ENCODE results near the gene KCNK2. TPM values are rescaled to one million over a fixed set of nuclear protein-coding genes. Genes with fewer than 3 reads are reported as not detected.

Gene KCNK2
- total and polyA plus RNA-seq, 2 experiments from 2014 or later, result 0.07 to 0.24 TPM

- H3K27ac Mint-ChIP-seq, result no peak overlapping the region
- no peak overlapping the region for H3K4me3 Mint-ChIP-seq
- Histone ChIP-seq H3K9me2 (ENCODE audit: insufficient read depth) (no peaks in the 10 kb centered on the region), H3K4me1 (ENCODE audit: insufficient read depth) (no peaks in the 10 kb centered on the region), H3K79me2 (replicated peaks; ENCODE audit: insufficient read depth) (no peaks in the 10 kb centered on the region), H3K4me3 (no peak overlapping the region), H2AFZ (no peak overlapping the region), H3F3A (replicated peaks; ENCODE audit: low read depth) (no peaks in the 10 kb centered on the region), H3K27me3 (ENCODE audit: insufficient read depth) (no peaks in the 10 kb centered on the region), H3K27ac (ENCODE audit: low read depth) (no peak overlapping the region), H4K20me1 (replicated peaks; ENCODE audit: insufficient read depth) (no peaks in the 10 kb centered on the region; the same call in none of the 2 replicates), H3K36me3 (ENCODE audit: insufficient read depth) (no peaks in the 10 kb centered on the region), H3K4me2 (no peak overlapping the region)
- no peaks in the 10 kb centered on the region for H3K9me3 Mint-ChIP-seq
- H3K27me3 Mint-ChIP-seq (ENCODE audit: insufficient read depth, low read depth, poor library complexity), result no peaks in the 10 kb centered on the region
- H3K36me3 Mint-ChIP-seq (ENCODE audit: low read depth), result no peaks in the 10 kb centered on the region
- DNase-seq (ENCODE audit: low spot score) (no peak), ATAC-seq (no peak)
- H3K4me1 Mint-ChIP-seq, result no peaks in the 10 kb centered on the region
- TF ChIP-seq, protein P1, sequence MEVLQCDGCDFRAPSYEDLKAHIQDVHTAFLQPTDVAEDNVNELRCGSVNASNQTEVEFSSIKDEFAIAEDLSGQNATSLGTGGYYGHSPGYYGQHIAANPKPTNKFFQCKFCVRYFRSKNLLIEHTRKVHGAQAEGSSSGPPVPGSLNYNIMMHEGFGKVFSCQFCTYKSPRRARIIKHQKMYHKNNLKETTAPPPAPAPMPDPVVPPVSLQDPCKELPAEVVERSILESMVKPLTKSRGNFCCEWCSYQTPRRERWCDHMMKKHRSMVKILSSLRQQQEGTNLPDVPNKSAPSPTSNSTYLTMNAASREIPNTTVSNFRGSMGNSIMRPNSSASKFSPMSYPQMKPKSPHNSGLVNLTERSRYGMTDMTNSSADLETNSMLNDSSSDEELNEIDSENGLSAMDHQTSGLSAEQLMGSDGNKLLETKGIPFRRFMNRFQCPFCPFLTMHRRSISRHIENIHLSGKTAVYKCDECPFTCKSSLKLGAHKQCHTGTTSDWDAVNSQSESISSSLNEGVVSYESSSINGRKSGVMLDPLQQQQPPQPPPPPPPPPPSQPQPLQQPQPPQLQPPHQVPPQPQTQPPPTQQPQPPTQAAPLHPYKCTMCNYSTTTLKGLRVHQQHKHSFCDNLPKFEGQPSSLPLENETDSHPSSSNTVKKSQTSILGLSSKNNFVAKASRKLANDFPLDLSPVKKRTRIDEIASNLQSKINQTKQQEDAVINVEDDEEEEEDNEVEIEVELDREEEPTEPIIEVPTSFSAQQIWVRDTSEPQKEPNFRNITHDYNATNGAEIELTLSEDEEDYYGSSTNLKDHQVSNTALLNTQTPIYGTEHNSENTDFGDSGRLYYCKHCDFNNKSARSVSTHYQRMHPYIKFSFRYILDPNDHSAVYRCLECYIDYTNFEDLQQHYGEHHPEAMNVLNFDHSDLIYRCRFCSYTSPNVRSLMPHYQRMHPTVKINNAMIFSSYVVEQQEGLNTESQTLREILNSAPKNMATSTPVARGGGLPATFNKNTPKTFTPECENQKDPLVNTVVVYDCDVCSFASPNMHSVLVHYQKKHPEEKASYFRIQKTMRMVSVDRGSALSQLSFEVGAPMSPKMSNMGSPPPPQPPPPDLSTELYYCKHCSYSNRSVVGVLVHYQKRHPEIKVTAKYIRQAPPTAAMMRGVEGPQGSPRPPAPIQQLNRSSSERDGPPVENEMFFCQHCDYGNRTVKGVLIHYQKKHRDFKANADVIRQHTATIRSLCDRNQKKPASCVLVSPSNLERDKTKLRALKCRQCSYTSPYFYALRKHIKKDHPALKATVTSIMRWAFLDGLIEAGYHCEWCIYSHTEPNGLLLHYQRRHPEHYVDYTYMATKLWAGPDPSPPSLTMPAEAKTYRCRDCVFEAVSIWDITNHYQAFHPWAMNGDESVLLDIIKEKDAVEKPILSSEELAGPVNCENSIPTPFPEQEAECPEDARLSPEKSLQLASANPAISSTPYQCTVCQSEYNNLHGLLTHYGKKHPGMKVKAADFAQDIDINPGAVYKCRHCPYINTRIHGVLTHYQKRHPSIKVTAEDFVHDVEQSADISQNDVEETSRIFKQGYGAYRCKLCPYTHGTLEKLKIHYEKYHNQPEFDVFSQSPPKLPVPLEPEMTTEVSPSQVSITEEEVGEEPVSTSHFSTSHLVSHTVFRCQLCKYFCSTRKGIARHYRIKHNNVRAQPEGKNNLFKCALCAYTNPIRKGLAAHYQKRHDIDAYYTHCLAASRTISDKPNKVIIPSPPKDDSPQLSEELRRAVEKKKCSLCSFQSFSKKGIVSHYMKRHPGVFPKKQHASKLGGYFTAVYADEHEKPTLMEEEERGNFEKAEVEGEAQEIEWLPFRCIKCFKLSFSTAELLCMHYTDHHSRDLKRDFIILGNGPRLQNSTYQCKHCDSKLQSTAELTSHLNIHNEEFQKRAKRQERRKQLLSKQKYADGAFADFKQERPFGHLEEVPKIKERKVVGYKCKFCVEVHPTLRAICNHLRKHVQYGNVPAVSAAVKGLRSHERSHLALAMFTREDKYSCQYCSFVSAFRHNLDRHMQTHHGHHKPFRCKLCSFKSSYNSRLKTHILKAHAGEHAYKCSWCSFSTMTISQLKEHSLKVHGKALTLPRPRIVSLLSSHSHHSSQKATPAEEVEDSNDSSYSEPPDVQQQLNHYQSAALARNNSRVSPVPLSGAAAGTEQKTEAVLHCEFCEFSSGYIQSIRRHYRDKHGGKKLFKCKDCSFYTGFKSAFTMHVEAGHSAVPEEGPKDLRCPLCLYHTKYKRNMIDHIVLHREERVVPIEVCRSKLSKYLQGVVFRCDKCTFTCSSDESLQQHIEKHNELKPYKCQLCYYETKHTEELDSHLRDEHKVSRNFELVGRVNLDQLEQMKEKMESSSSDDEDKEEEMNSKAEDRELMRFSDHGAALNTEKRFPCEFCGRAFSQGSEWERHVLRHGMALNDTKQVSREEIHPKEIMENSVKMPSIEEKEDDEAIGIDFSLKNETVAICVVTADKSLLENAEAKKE (CRISPR knock-in tag; IDR thresholded peaks at IDR 0.05), result no peak
- TF ChIP-seq EZH2phosphoT487 (IDR thresholded peaks at IDR 0.05; ENCODE audit: unreplicated experiment), result no peak
- no peak for TF ChIP-seq NANOG (IDR thresholded peaks at IDR 0.05; ENCODE audit: borderline replicate concordance)
- TF ChIP-seq, protein P2, sequence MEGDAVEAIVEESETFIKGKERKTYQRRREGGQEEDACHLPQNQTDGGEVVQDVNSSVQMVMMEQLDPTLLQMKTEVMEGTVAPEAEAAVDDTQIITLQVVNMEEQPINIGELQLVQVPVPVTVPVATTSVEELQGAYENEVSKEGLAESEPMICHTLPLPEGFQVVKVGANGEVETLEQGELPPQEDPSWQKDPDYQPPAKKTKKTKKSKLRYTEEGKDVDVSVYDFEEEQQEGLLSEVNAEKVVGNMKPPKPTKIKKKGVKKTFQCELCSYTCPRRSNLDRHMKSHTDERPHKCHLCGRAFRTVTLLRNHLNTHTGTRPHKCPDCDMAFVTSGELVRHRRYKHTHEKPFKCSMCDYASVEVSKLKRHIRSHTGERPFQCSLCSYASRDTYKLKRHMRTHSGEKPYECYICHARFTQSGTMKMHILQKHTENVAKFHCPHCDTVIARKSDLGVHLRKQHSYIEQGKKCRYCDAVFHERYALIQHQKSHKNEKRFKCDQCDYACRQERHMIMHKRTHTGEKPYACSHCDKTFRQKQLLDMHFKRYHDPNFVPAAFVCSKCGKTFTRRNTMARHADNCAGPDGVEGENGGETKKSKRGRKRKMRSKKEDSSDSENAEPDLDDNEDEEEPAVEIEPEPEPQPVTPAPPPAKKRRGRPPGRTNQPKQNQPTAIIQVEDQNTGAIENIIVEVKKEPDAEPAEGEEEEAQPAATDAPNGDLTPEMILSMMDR (conservative IDR thresholded peaks at IDR 0.05; ENCODE audit: low read depth in 2 of 2), result no peak
- no peak for TF ChIP-seq EZH2 (IDR thresholded peaks at IDR 0.05; ENCODE audit: low read depth, unreplicated experiment)
- TF ChIP-seq JUNB (IDR thresholded peaks at IDR 0.05; ENCODE audit: unreplicated experiment), result no peak
- no peak for TF ChIP-seq ETS1 (IDR thresholded peaks at IDR 0.05)
- no peak for TF ChIP-seq CREB1 (CRISPR knock-in tag; IDR thresholded peaks at IDR 0.05; ENCODE audit: low read depth)
- TF ChIP-seq POLR2AphosphoS5 (IDR thresholded peaks at IDR 0.05; ENCODE audit: low read depth), result no peak
- no peak for TF ChIP-seq ZNF114 (CRISPR knock-in tag; IDR thresholded peaks at IDR 0.05)
- no peak for TF ChIP-seq STAT1 (IDR thresholded peaks at IDR 0.05; ENCODE audit: unreplicated experiment)
- no peak for TF ChIP-seq ZNF331 (CRISPR knock-in tag; IDR thresholded peaks at IDR 0.05; ENCODE audit: low read depth)
- TF ChIP-seq REST (IDR thresholded peaks at IDR 0.05; ENCODE audit: unreplicated experiment), result no peak
Measured at GRCh38 chr1:215094381-215094780, 11.8 kb downstream of the KCNK2 start.

All from GM23338 (cell line).